ENCODE data around the gene UGT1A6.

The UGT1A6 gene

GRCh38 chr2:233803292-233803911, 110.7 kb downstream of the UGT1A6 start:
- no peak for DNase-seq

GRCh38 chr2:233803994-233804393, 111.3 kb downstream of the UGT1A6 start:
- DNase-seq = no peak

GRCh38 chr2:233807215-233807865, 114.7 kb downstream of the UGT1A6 start:
- DNase-seq = no peak

GRCh38 chr2:233807966-233808935, 115.6 kb downstream of the UGT1A6 start:
- no peak for DNase-seq

- peak in 1 of 3 donors; percentile 12 for DNase-seq
Measured at GRCh38 chr2:233810385-233810784, 117.7 kb downstream of the UGT1A6 start.

GRCh38 chr2:233811087-233811486, 118.4 kb downstream of the UGT1A6 start:
- no peak for DNase-seq

- no peak for DNase-seq
Measured at GRCh38 chr2:233811732-233812131, 119.0 kb downstream of the UGT1A6 start.

GRCh38 chr2:233813236-233814055, 120.8 kb downstream of the UGT1A6 start:
- no peak for DNase-seq

GRCh38 chr2:233814056-233814835, 121.6 kb downstream of the UGT1A6 start:
- no peak for DNase-seq

- DNase-seq = no peak
Measured at GRCh38 chr2:233815861-233816260, 123.2 kb downstream of the UGT1A6 start.

- no peak for DNase-seq
Measured at GRCh38 chr2:233816334-233816733, 123.6 kb downstream of the UGT1A6 start.

- no peak for DNase-seq
Measured at GRCh38 chr2:233816771-233817170, 124.1 kb downstream of the UGT1A6 start.

- no peak for DNase-seq
Measured at GRCh38 chr2:233817361-233817911, 124.7 kb downstream of the UGT1A6 start.

- no peak for DNase-seq
Measured at GRCh38 chr2:233817995-233818638, 125.4 kb downstream of the UGT1A6 start.

GRCh38 chr2:233818639-233819621, 126.2 kb downstream of the UGT1A6 start:
- DNase-seq = no peak

- DNase-seq = no peak
Measured at GRCh38 chr2:233819884-233820773, 127.4 kb downstream of the UGT1A6 start.

GRCh38 chr2:233820774-233821105, 128.1 kb downstream of the UGT1A6 start:
- DNase-seq = no peak

GRCh38 chr2:233821196-233821595, 128.5 kb downstream of the UGT1A6 start:
- DNase-seq = no peak

GRCh38 chr2:233821709-233822100, 129.0 kb downstream of the UGT1A6 start:
- no peak for DNase-seq
